Activated T-cell treated with anti-CD3 and anti-CD28 coated beads, Interleukin-2, amount 50 U/mL, for 4 hours (primary cell): Measurements from ENCODE around the gene QSER1. TPM values are rescaled to one million over a fixed set of nuclear protein-coding genes. Genes with fewer than 3 reads are reported as not detected.
"Not testable (repeated sequence)": the region's sequence is repeated elsewhere in the genome, so short reads cannot be mapped to it uniquely, and the experiment has no call there.

Experiments
- ATAC-seq, 2 donors: fragments of 200-7000 bp; cut with Tn5 transposase; one replicate each; pipeline ENCODE4 v1.10.0; 2021
- DNase-seq: peaks from one replicate; pipeline ENCODE4 v3.0.0-alpha.2; 2020
- H3K27me3 Mint-ChIP-seq: one replicate; pipeline ENCODE4 v1.8.0; 2021; ENCODE audit warnings: low read depth, mixed read lengths
- H3K36me3 Mint-ChIP-seq: one replicate; pipeline ENCODE4 v1.8.0; 2022; ENCODE audit warnings: mixed read lengths; ENCODE audit not compliant: insufficient read depth
- H3K4me1 Mint-ChIP-seq: one replicate; pipeline ENCODE4 v1.8.0; 2021; ENCODE audit warnings: low read depth, mixed read lengths
- H3K4me3 Mint-ChIP-seq: one replicate; pipeline ENCODE4 v1.8.0; 2021; ENCODE audit warnings: mild to moderate bottlenecking, moderate library complexity, mixed read lengths
- H3K9me3 Mint-ChIP-seq: one replicate; pipeline ENCODE4 v1.8.0; 2021; ENCODE audit warnings: mixed read lengths
- total RNA-seq, 3 donors: library from RNA; stranded (reverse); gene quantifications; one replicate each; pipeline ENCODE4 v1.2.1, GENCODE V29; 2021

The QSER1 gene
- total RNA-seq, 3 donors from 2014 or later: 9.0 to 10.4 (median 9.2) TPM

GRCh38 chr11:32932196-32932595 lies 39.6 kb downstream of the QSER1 start:
- ATAC-seq (no peak), DNase-seq (no peak)
- Mint-ChIP-seq H3K27me3 (no peaks in the 10 kb centered on the region), H3K36me3 (peaks cover 48% of the 10 kb centered on the region), H3K4me1 (no peaks in the 10 kb centered on the region), H3K4me3 (no peak overlapping the region), H3K9me3 (no peaks in the 10 kb centered on the region)

DNA sequence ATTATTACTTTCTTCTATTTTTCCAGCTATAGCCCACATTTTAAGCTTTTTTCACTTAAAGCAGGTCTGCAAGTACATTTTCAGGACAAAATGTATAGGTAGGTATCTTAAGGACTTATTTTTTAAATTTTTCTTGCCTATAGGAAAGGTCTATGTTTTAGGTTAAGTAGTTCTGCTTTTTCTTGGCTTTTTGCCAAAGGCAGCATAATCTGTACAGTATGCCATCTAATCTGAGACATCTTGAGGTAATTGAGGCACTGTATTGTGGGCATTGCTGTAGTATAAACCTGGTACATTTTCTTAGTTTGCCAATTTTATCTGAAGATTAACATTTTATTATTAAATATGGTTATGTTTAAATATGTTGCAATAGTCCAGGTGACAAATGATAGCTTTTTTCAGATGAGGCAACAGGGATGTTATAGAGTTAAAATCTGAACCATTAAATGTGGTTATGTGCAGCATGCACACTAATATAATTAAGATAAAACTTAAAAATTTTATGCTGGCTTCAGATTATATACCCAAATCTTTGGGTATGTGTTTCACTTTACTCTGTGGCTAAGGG lies 42.9 kb downstream of the QSER1 start:
- H3K36me3 Mint-ChIP-seq: peaks cover 54% of the 10 kb centered on the region
- DNase-seq (no peak), ATAC-seq (no peak)
- H3K9me3 Mint-ChIP-seq: no peaks in the 10 kb centered on the region
- H3K4me3 Mint-ChIP-seq: no peak overlapping the region
- no peaks in the 10 kb centered on the region for H3K27me3 Mint-ChIP-seq
- H3K4me1 Mint-ChIP-seq: peaks cover 13% of the 10 kb centered on the region

DNA sequence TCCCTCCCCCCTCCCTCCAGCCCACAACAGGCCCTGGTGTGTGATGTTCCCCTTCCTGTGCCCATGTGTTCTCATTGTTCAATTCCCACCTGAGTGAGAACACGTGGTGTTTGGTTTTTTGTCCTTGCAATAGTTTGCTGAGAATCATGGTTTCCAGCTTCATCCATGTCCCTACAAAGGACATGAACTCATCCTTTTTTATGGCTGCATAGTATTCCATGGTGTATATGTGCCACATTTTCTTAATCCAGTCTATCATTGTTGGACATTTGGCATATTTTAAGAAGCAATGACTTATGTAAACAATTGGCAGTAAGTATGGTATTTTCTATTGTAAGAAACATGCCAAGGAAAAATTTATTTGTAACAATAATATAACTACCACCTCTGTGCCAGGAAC lies 43.6 kb downstream of the QSER1 start:
- H3K27me3 Mint-ChIP-seq, DNase-seq, ATAC-seq, H3K4me3 Mint-ChIP-seq, H3K9me3 Mint-ChIP-seq: not testable (repeated sequence)
- peaks cover 56% of the 10 kb centered on the region for H3K36me3 Mint-ChIP-seq
- H3K4me1 Mint-ChIP-seq: peaks cover 16% of the 10 kb centered on the region

DNA sequence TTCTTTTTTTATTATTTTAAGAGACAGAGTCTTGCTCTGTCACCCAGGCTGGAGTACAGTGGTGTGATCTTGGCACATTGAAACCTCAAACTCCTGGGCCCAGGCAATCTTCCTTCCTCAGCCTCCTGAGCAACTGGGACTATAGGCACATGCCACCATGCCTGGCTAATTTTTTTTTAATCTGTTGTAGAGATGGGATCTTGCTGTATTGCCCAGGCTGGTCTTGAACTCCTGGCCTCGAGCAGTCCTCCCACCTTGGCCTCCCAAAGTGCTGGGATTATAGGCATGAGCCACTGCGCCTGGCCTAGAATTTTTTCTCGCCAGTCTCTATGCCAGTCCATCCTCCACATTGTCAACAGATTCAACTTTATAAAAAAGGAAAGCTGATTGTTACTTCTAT lies 44.7 kb downstream of the QSER1 start:
- Mint-ChIP-seq H3K36me3 (peaks cover 48% of the 10 kb centered on the region), H3K4me1 (peaks cover 16% of the 10 kb centered on the region)
- not testable (repeated sequence) for H3K9me3 Mint-ChIP-seq, ATAC-seq, H3K27me3 Mint-ChIP-seq, H3K4me3 Mint-ChIP-seq, DNase-seq

GRCh38 chr11:32939046-32939445 lies 46.4 kb downstream of the QSER1 start:
- H3K4me1 Mint-ChIP-seq: peaks cover 16% of the 10 kb centered on the region

DNA sequence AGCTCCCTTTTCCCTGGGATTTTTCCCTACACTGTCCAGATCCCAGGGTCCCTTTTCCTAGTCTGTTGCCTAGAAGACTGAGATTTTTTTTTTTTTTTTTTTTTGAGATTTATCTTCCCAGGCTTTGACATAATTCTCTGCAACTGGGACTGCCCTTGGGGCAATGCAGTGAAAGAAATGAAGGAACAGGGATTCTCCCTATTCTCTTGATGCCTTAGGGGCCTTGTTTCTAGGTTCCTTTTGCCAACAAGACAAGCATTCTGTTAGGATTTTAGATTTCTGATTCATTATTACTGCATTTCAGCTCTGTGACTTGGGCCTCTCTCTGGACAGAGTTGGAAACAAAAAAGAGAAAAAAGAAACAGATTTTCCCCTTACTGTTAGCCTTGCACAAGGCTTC lies 47.3 kb downstream of the QSER1 start:
- ATAC-seq (no peak), DNase-seq (no peak)
- H3K4me1 Mint-ChIP-seq: peaks cover 16% of the 10 kb centered on the region
- no peak overlapping the region for H3K4me3 Mint-ChIP-seq
- no peaks in the 10 kb centered on the region for H3K9me3 Mint-ChIP-seq
- H3K27me3 Mint-ChIP-seq: no peaks in the 10 kb centered on the region
- H3K36me3 Mint-ChIP-seq: peaks cover 24% of the 10 kb centered on the region

More at GRCh38 chr11:32939046-32939445, 46.4 kb downstream of the QSER1 start:
- no peak for ATAC-seq
- Mint-ChIP-seq H3K36me3 (peaks cover 32% of the 10 kb centered on the region), H3K4me3 (no peak overlapping the region), H3K27me3 (no peaks in the 10 kb centered on the region), H3K9me3 (no peaks in the 10 kb centered on the region)
- DNase-seq: no peak

DNA sequence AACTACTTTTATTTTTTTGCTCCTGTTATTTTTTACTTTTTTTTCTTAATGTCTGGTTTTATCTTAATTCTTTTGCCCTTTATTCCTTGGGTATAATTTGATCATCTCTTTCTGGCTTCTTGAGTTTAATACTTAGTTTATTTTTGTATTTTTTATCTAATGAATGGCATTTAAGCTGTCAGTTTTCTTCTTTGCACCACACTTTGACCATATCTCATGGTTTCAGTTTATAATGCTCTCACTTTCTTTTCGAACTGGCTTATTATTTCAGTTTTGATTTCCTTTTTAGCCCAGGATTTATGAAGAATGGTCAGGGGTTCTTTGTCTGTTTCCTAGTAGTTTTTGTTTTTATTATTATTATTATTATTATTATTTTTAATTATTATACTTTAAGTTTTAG lies 48.3 kb downstream of the QSER1 start:
- no peaks in the 10 kb centered on the region for H3K9me3 Mint-ChIP-seq

DNA sequence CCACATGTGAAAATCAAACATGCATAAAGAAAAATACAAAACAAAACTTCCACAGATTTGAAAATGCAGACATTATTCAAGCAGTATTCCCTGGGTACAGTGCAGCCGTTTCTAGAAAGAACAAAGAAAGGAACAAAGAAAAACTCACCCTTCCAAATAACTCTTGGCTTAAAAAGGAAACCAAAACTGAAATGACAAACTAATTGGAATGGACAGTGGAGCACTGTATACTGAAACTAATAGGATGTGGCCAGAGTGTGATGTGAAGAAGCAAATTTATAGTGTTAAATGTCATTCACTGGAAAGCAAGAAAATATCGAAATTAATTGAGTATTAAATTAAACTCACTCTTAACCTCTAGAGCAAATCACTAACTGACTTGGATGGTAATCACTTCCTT lies 55.4 kb downstream of the QSER1 start:
- ATAC-seq: no peak
- Mint-ChIP-seq H3K4me1 (no peaks in the 10 kb centered on the region), H3K36me3 (peaks cover 10% of the 10 kb centered on the region), H3K27me3 (no peaks in the 10 kb centered on the region), H3K9me3 (peaks cover 8% of the 10 kb centered on the region), H3K4me3 (no peak overlapping the region)
- DNase-seq: no peak

More for the DNA sequence above, 48.3 kb downstream of the QSER1 start:
- H3K36me3 Mint-ChIP-seq: peaks cover 24% of the 10 kb centered on the region
- no peak overlapping the region for H3K4me3 Mint-ChIP-seq
- no peak for ATAC-seq
- no peaks in the 10 kb centered on the region for H3K27me3 Mint-ChIP-seq
- peaks cover 16% of the 10 kb centered on the region for H3K4me1 Mint-ChIP-seq
- DNase-seq: no peak

- no peak overlapping the region for H3K4me3 Mint-ChIP-seq
- H3K27me3 Mint-ChIP-seq: no peaks in the 10 kb centered on the region
- H3K4me1 Mint-ChIP-seq: no peaks in the 10 kb centered on the region
- DNase-seq (no peak), ATAC-seq (no peak)
- peaks cover 8% of the 10 kb centered on the region for H3K9me3 Mint-ChIP-seq
- peaks cover 10% of the 10 kb centered on the region for H3K36me3 Mint-ChIP-seq
Observed at GRCh38 chr11:32949739-32950138, 57.1 kb downstream of the QSER1 start.

GRCh38 chr11:32952421-32952820 lies 59.8 kb downstream of the QSER1 start:
- no peaks in the 10 kb centered on the region for H3K4me1 Mint-ChIP-seq
- DNase-seq: no peak
- H3K36me3 Mint-ChIP-seq: peaks cover 12% of the 10 kb centered on the region
- ATAC-seq: no peak
- no peaks in the 10 kb centered on the region for H3K27me3 Mint-ChIP-seq
- no peak overlapping the region for H3K4me3 Mint-ChIP-seq
- H3K9me3 Mint-ChIP-seq: peaks cover 8% of the 10 kb centered on the region

DNA sequence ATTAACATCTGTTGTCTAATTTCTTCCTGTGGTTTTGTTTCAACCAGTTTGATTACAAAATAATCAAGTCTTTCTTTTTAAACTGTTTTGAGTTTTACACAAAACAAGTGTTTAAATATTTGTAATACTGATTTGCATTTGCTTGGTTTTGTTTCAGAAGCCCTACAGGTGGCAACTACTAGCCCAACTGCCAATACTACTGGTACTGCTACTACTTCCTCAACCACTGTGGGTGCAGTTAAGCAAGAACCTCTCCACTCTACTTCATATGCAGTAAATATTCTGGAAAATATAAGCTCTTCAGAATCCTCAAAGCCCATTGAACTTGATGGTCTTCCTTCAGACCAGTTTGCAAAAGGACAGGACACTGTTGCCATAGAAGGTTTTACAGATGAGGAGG lies 61.1 kb downstream of the QSER1 start:
- no peak for ATAC-seq
- Mint-ChIP-seq H3K36me3 (peaks cover 4% of the 10 kb centered on the region), H3K4me1 (no peaks in the 10 kb centered on the region), H3K27me3 (no peaks in the 10 kb centered on the region), H3K9me3 (no peaks in the 10 kb centered on the region), H3K4me3 (no peak overlapping the region)
- no peak for DNase-seq

DNA sequence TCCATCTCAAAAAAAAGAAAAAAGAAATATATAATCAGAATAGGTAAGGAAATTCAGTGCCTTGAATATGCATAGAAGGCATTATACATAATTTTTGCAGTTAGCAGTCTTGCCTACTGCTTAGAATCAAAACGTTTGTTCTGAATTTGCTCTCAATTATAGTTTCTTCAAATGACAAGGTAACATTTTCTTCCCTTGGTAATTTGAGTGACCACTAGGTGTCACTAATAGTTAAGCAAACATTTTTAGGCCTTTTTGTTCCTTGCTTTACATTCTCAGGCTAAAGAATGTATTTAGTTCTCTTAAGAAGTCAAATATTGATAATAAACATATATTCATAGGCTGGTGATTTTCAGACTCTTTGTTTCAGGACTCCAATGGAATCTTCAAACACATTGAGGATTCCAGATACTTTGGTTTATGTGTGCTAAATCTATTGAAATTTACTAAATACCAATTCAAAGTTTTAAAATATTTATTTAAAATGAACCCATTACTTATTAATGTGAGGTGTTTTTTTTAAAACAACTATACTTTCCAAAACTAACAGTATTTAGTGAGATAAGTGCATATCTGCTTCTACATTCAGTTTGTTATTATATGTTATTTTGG lies 68.0 kb downstream of the QSER1 start:
- Mint-ChIP-seq H3K9me3 (no peaks in the 10 kb centered on the region), H3K36me3 (peaks cover 9% of the 10 kb centered on the region), H3K4me1 (peaks cover 6% of the 10 kb centered on the region), H3K27me3 (no peaks in the 10 kb centered on the region), H3K4me3 (no peak overlapping the region)
- no peak for ATAC-seq
- no peak for DNase-seq

- Mint-ChIP-seq H3K4me1 (peaks cover 6% of the 10 kb centered on the region), H3K9me3 (no peaks in the 10 kb centered on the region), H3K36me3 (peaks cover 13% of the 10 kb centered on the region), H3K4me3 (no peak overlapping the region), H3K27me3 (no peaks in the 10 kb centered on the region)
- no peak for ATAC-seq
- DNase-seq: no peak
Observed at GRCh38 chr11:32962016-32962415, 69.4 kb downstream of the QSER1 start.

DNA sequence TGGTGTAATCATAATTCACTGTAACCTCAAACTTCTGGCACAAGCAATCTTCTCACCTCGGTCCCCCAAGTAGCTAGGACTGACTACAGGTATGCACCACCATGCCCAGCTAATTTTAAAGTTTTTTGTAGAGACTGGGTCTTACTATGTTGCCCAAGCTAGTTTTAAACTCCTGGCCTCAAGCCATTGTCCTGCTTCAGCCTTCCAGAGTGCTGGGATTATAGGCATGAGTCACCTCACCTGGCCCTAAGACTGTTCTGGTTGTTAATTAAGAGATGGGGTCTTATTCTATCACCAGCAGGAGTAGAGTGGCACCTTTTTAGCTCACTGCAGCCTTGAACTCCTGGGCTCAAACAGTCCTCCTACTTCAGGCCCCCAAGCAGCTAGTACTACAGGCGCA lies 71.1 kb downstream of the QSER1 start:
- Mint-ChIP-seq H3K36me3 (peaks cover 13% of the 10 kb centered on the region), H3K27me3 (no peaks in the 10 kb centered on the region), H3K4me3 (no peak overlapping the region), H3K4me1 (peaks cover 6% of the 10 kb centered on the region), H3K9me3 (no peaks in the 10 kb centered on the region)
- DNase-seq: no peak
- no peak for ATAC-seq

DNA sequence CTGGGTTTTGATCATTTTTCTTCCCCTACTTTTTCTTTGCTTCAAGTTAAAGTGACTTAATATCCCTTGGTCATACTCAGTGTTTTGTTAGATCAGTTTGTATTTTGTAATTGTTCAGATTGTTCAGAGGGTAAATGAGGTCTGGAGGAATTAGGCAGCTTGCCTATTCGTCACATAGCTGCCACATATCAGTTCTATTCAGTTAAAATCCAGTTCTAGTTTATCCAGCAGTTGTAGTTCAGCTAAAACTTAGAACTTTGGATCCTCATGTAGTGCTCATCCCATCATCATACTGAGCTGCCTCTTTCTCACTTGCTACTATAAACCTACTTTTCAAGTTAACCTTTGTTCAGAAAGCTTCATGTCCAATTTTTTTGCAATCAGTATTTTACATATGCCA lies 75.9 kb downstream of the QSER1 start:
- no peaks in the 10 kb centered on the region for H3K9me3 Mint-ChIP-seq
- H3K4me1 Mint-ChIP-seq: no peaks in the 10 kb centered on the region
- DNase-seq (no peak), ATAC-seq (no peak)
- H3K36me3 Mint-ChIP-seq: peaks cover 10% of the 10 kb centered on the region
- H3K27me3 Mint-ChIP-seq: no peaks in the 10 kb centered on the region
- H3K4me3 Mint-ChIP-seq: no peak overlapping the region
